ENCODE results near the gene CHD5. TPM values are rescaled to one million over a fixed set of nuclear protein-coding genes. Genes with fewer than 3 reads are reported as not detected.

CHD5 gene
- total RNA-seq, 1 experiment from 2014 or later, result 2.4 TPM

GRCh38 chr1:6106977-6107376, 73.1 kb downstream of the CHD5 start (continued):
- no peak for TF ChIP-seq ATF1 (CRISPR knock-in tag; IDR thresholded peaks at IDR 0.05)
- no peak for TF ChIP-seq ZNF423 (CRISPR knock-in tag; IDR thresholded peaks at IDR 0.05)
- TF ChIP-seq ZBTB21 (CRISPR knock-in tag; IDR thresholded peaks at IDR 0.05; ENCODE audit: borderline replicate concordance), result no peak

- ATAC-seq (no peak), DNase-seq (ENCODE audit: low spot score) (no peak)
- Mint-ChIP-seq H3K4me3 (no peak overlapping the region), H3K27ac (no peak overlapping the region), H3K4me1 (no peaks in the 10 kb centered on the region), H3K27me3 (ENCODE audit: low read depth) (no peaks in the 10 kb centered on the region), H3K36me3 (no peaks in the 10 kb centered on the region), H3K9me3 (peaks cover 11% of the 10 kb centered on the region; the same call in 1 of the 2 replicates)
- POLR2A ChIA-PET, result no interaction called here
- TF ChIP-seq PREB (CRISPR knock-in tag; IDR thresholded peaks at IDR 0.05; ENCODE audit: borderline replicate concordance), result no peak
- no peak for TF ChIP-seq ZNF121 (CRISPR knock-in tag; IDR thresholded peaks at IDR 0.05)
- no peak for TF ChIP-seq ATF1 (CRISPR knock-in tag; IDR thresholded peaks at IDR 0.05)
- no peak for TF ChIP-seq ZNF512 (CRISPR knock-in tag; IDR thresholded peaks at IDR 0.05; ENCODE audit: borderline replicate concordance)
- no peak for TF ChIP-seq SMAD3 (CRISPR knock-in tag; IDR thresholded peaks at IDR 0.05; ENCODE audit: borderline replicate concordance)
- no peak for TF ChIP-seq USF2 (CRISPR knock-in tag; IDR thresholded peaks at IDR 0.05)
- no peak for TF ChIP-seq FOXJ3 (CRISPR knock-in tag; IDR thresholded peaks at IDR 0.05; ENCODE audit: borderline replicate concordance)
- TF ChIP-seq MYBL2 (CRISPR knock-in tag; IDR thresholded peaks at IDR 0.05), result no peak
- CTCF ChIA-PET, result interaction anchor here (0.9 to 1.7 kb wide), 8 partner anchors 19 to 139 kb away, joined by 3 to 8 read pairs (median 3); no protein-coding TSS in a partner anchor
Observed at GRCh38 chr1:6106321-6106731, 73.8 kb downstream of the CHD5 start.

GRCh38 chr1:6105763-6106162, 74.4 kb downstream of the CHD5 start:
- Mint-ChIP-seq H3K4me1 (no peaks in the 10 kb centered on the region), H3K4me3 (no peak overlapping the region), H3K27me3 (ENCODE audit: low read depth) (no peaks in the 10 kb centered on the region), H3K27ac (no peak overlapping the region), H3K36me3 (no peaks in the 10 kb centered on the region), H3K9me3 (peaks cover 11% of the 10 kb centered on the region; the same call in 1 of the 2 replicates)
- ATAC-seq (no peak), DNase-seq (ENCODE audit: low spot score) (no peak)
- ChIA-PET CTCF (interaction anchor here (0.6 to 1.7 kb wide), 9 partner anchors 18 to 139 kb away, joined by 3 to 8 read pairs (median 3); no protein-coding TSS in a partner anchor), POLR2A (no interaction called here)
- no peak for TF ChIP-seq PRRX2 (CRISPR knock-in tag; IDR thresholded peaks at IDR 0.05)
- TF ChIP-seq ZNF138 (CRISPR knock-in tag; conservative IDR thresholded peaks at IDR 0.05), result no peak
- TF ChIP-seq USF1 (CRISPR knock-in tag; IDR thresholded peaks at IDR 0.05), result no peak
- no peak for TF ChIP-seq ZBTB43 (CRISPR knock-in tag; IDR thresholded peaks at IDR 0.05)
- no peak for TF ChIP-seq CBFB (CRISPR knock-in tag; IDR thresholded peaks at IDR 0.05; ENCODE audit: low read depth)
- no peak for TF ChIP-seq ESRRA (CRISPR knock-in tag; IDR thresholded peaks at IDR 0.05; ENCODE audit: borderline replicate concordance)
- no peak for TF ChIP-seq ZMAT4 (CRISPR knock-in tag; IDR thresholded peaks at IDR 0.05)
- no peak for TF ChIP-seq CREB1 (CRISPR knock-in tag; IDR thresholded peaks at IDR 0.05)
- TF ChIP-seq MAX (CRISPR knock-in tag; IDR thresholded peaks at IDR 0.05), result no peak
- no peak for TF ChIP-seq AFF4 (CRISPR knock-in tag; IDR thresholded peaks at IDR 0.05; ENCODE audit: borderline replicate concordance)
- no peak for TF ChIP-seq JUN (CRISPR knock-in tag; IDR thresholded peaks at IDR 0.05)
- no peak for TF ChIP-seq ZBTB21 (CRISPR knock-in tag; IDR thresholded peaks at IDR 0.05; ENCODE audit: borderline replicate concordance)
- TF ChIP-seq NFATC4 (CRISPR knock-in tag; IDR thresholded peaks at IDR 0.05), result no peak
- TF ChIP-seq SMAD4 (CRISPR knock-in tag; IDR thresholded peaks at IDR 0.05), result no peak
- no peak for TF ChIP-seq ETV6 (CRISPR knock-in tag; IDR thresholded peaks at IDR 0.05)
- no peak for TF ChIP-seq SOX15 (CRISPR knock-in tag; IDR thresholded peaks at IDR 0.05)
